LNCaP clone FGC (cell line): Measurements from ENCODE around the gene C19orf38.
"Not testable (repeated sequence)": the region's sequence is repeated elsewhere in the genome, so short reads cannot be mapped to it uniquely, and the experiment has no call there.

Experiments
- DNase-seq: peaks from one replicate; pipeline ENCODE4 v3.0.0-alpha.2; 2011; ENCODE audit warnings: low read depth
- H3K4me3 ChIP-seq: 2 replicates; pipeline ENCODE4 v1.5.1; 2011; ENCODE audit warnings: mild to moderate bottlenecking, low read depth, low read length, control low read depth
- CTCF ChIP-seq: IDR thresholded peaks from 2 replicates; pipeline ENCODE4 v1.5.1; 2012; ENCODE audit warnings: mild to moderate bottlenecking; ENCODE audit not compliant: control insufficient read depth, insufficient read depth; ENCODE audit errors: extremely low read depth

C19orf38 gene

GRCh38 chr19:10852098-10852800, 4.0 kb downstream of the C19orf38 start:
- no peak for DNase-seq
- no peak for TF ChIP-seq CTCF

GRCh38 chr19:10852941-10853340, 4.7 kb downstream of the C19orf38 start:
- H3K4me3 ChIP-seq: no peak overlapping the region
- no peak for TF ChIP-seq CTCF
- no peak for DNase-seq

More at GRCh38 chr19:10852098-10852800, 4.0 kb downstream of the C19orf38 start:
- no peak overlapping the region for H3K4me3 ChIP-seq

GRCh38 chr19:10854350-10855089, 6.3 kb downstream of the C19orf38 start:
- TF ChIP-seq CTCF: no peak
- H3K4me3 ChIP-seq: no peak overlapping the region
- no peak for DNase-seq

GRCh38 chr19:10855879-10856522, 7.8 kb downstream of the C19orf38 start:
- DNase-seq: no peak

GRCh38 chr19:10856899-10857298, 8.7 kb downstream of the C19orf38 start:
- not testable (repeated sequence) for DNase-seq, H3K4me3 ChIP-seq

More at GRCh38 chr19:10855879-10856522, 7.8 kb downstream of the C19orf38 start:
- TF ChIP-seq CTCF: peak; percentile 16; the same call in 1 of the 2 replicates
- no peak overlapping the region for H3K4me3 ChIP-seq

GRCh38 chr19:10858204-10858828, 10.1 kb downstream of the C19orf38 start:
- DNase-seq: no peak
- no peak overlapping the region for H3K4me3 ChIP-seq
- peak; percentile 44 for TF ChIP-seq CTCF
